SK-N-MC (cell line): Measurements from ENCODE around the gene KDM4B.

Experiments used
- EZH2 ChIP-seq: fragments of 200-600 bp; sonication (generic); IDR thresholded peaks from one replicate; pipeline ENCODE4 v1.6.1; 2017; ENCODE audit warnings: antibody characterized with exemption
- FOXP2 ChIP-seq: optimal IDR thresholded peaks from 2 replicates; pipeline ENCODE3; 2011; ENCODE audit warnings: mild to moderate bottlenecking, moderate library complexity; ENCODE audit not compliant: insufficient read depth; ENCODE audit errors: extremely low read length, control extremely low read depth
- POLR2AphosphoS5 ChIP-seq: IDR thresholded peaks from 2 replicates; pipeline ENCODE4 v1.6.1; 2012; ENCODE audit warnings: mild to moderate bottlenecking, low read depth, low read length, borderline replicate concordance

DNA sequence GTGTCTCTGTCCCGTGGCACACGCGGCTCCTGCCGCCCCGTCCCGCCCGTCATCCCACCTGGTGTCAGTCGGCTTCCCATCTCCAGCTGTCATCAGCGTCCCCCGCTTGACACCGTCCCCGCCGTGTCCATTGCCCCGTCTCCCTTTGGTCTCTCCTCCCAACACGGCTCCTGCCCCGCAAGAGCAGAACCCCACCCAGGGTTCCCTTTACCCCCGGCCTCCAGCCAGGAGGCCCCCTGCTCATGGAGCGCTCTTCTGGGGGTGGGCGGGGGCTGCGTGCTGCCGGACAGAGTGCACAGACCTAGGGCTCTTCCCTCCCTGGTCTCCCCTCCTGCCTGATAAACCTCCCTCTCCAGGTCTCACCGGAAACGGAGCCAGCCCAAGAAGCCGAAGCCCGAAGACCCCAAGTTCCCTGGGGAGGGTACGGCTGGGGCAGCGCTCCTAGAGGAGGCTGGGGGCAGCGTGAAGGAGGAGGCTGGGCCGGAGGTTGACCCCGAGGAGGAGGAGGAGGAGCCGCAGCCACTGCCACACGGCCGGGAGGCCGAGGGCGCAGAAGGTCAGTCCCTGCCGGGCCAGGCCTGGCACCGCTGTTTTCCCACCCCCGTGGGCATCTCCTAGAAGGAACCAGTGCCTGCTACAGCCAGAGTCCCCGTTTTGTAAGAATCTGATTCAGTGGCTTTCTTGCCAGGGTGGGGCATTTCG lies 150.5 kb downstream of the KDM4B start:
- TF ChIP-seq EZH2 (no peak), POLR2AphosphoS5 (no peak), FOXP2 (no peak)
